Glutamatergic neuron (in vitro differentiated cells): ENCODE measurements around the gene ADAT1. TPM values are rescaled to one million over a fixed set of nuclear protein-coding genes. Genes with fewer than 3 reads are reported as not detected.
A peak's percentile ranks its signal among the peaks of the same experiment; 100 is the strongest.

ENCODE experiments used
- DNase-seq: peaks from one replicate; pipeline ENCODE4 v3.0.0; 2022
- H3K27ac Mint-ChIP-seq: one replicate; pipeline ENCODE4 v1.8.0; 2020; ENCODE audit warnings: mild to moderate bottlenecking, mixed read lengths, inconsistent platforms; ENCODE audit not compliant: unreplicated experiment
- H3K27me3 Mint-ChIP-seq: one replicate; pipeline ENCODE4 v1.8.0; 2020; ENCODE audit warnings: mild to moderate bottlenecking, moderate library complexity, mixed read lengths, inconsistent platforms; ENCODE audit not compliant: unreplicated experiment
- H3K36me3 Mint-ChIP-seq: one replicate; pipeline ENCODE4 v1.8.0; 2020; ENCODE audit warnings: mild to moderate bottlenecking, mixed read lengths, inconsistent platforms; ENCODE audit not compliant: unreplicated experiment
- H3K4me1 Mint-ChIP-seq: one replicate; pipeline ENCODE4 v1.8.0; 2020; ENCODE audit warnings: mild to moderate bottlenecking, low read depth, mixed read lengths, inconsistent platforms; ENCODE audit not compliant: unreplicated experiment
- H3K4me3 Mint-ChIP-seq: one replicate; pipeline ENCODE4 v1.8.0; 2020; ENCODE audit warnings: mild to moderate bottlenecking, mixed read lengths, inconsistent platforms; ENCODE audit not compliant: unreplicated experiment
- H3K9me3 Mint-ChIP-seq: one replicate; pipeline ENCODE4 v1.8.0; 2020; ENCODE audit warnings: mild to moderate bottlenecking, moderate library complexity, mixed read lengths, inconsistent platforms; ENCODE audit not compliant: unreplicated experiment
- total RNA-seq: library from RNA; stranded (reverse); fragmentation: NEBNext Ultra II Directional; extraction: Animal tissue kit (Norgen Biotek cat#: 25700); gene quantifications from one replicate; pipeline ENCODE4 v1.2.1, GENCODE V29; 2021; ENCODE audit not compliant: unreplicated experiment
- TF ChIP-seq, protein P1 (sequence below): fragments of 200-600 bp; sonication (generic); IDR thresholded peaks from one replicate; pipeline ENCODE4 v1.5.0; 2021; ENCODE audit not compliant: partially characterized antibody, unreplicated experiment

The ADAT1 gene
- total RNA-seq, 1 donor from 2014 or later: 80.1 TPM

DNA sequence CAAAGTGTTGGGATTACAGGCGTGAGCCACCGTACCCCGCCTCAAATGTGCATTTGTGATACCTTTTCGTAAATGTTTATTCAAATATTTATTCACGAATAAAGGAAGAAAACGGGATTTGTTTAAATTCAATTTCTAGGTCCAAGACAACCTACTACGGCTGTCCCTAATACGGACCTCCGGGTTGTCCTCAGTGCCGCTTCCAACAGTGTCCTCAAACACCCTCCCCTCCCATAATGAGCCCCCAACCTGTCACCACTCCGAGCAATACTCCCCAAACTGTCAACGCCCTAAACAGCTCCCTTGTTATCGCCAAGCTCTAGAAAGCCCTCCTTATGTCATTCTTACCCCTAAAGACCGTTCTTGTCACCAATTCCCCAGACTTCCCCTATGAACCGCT, 57.4 kb downstream of the ADAT1 start:
- Mint-ChIP-seq H3K9me3 (peaks cover 18% of the 10 kb centered on the region), H3K27me3 (peaks cover 13% of the 10 kb centered on the region), H3K27ac (peak overlapping the region; percentile 99), H3K4me1 (peaks cover 23% of the 10 kb centered on the region), H3K36me3 (no peaks in the 10 kb centered on the region), H3K4me3 (peak overlapping the region; percentile 98)
- TF ChIP-seq, protein P1, sequence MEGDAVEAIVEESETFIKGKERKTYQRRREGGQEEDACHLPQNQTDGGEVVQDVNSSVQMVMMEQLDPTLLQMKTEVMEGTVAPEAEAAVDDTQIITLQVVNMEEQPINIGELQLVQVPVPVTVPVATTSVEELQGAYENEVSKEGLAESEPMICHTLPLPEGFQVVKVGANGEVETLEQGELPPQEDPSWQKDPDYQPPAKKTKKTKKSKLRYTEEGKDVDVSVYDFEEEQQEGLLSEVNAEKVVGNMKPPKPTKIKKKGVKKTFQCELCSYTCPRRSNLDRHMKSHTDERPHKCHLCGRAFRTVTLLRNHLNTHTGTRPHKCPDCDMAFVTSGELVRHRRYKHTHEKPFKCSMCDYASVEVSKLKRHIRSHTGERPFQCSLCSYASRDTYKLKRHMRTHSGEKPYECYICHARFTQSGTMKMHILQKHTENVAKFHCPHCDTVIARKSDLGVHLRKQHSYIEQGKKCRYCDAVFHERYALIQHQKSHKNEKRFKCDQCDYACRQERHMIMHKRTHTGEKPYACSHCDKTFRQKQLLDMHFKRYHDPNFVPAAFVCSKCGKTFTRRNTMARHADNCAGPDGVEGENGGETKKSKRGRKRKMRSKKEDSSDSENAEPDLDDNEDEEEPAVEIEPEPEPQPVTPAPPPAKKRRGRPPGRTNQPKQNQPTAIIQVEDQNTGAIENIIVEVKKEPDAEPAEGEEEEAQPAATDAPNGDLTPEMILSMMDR: no peak
- no peak for DNase-seq

DNA sequence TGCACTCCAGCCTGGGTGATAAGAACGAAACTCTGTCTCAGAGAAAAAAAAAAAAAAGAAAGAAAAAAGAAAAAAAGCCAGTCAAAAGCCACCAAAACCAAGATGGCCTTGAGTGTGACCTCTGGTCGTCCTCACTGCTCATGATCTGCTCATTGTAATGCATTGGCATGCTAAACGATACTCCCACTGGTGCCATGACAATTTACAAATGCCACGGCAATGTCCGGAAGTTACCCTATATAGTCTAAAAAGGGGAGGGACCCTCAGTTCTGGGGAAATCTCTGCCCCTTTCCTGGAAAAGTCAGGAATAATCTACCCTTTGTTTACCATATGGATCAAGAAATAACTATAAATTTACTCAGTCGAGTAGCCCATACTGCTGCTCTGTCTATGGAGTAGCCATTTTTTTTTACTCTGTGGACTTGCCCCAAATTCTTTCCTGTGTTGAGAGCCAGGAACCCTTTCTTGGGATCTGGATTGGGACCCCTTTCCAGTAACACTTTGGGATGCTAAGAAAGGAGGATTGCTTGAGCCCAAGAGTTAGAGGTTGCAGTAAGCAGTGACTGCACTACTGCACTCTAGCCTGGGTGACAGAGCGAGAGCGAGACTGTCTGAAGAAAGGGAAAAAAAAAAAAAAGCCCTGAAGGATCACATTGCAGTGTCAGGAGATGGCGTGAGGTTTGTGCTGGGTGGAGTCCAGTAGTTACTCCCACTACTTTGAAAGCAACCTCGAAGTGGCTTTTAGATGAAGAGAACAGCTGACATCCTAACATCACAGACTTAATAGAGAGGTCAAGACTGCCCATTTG, 63.3 kb downstream of the ADAT1 start:
- Mint-ChIP-seq H3K27me3 (peaks cover 7% of the 10 kb centered on the region), H3K4me1 (peaks cover 29% of the 10 kb centered on the region), H3K4me3 (peak overlapping the region; percentile 68), H3K27ac (peak overlapping the region; percentile 87), H3K36me3 (no peaks in the 10 kb centered on the region), H3K9me3 (peaks cover 7% of the 10 kb centered on the region)
- TF ChIP-seq, protein P1: no peak
- DNase-seq: no peak

DNA sequence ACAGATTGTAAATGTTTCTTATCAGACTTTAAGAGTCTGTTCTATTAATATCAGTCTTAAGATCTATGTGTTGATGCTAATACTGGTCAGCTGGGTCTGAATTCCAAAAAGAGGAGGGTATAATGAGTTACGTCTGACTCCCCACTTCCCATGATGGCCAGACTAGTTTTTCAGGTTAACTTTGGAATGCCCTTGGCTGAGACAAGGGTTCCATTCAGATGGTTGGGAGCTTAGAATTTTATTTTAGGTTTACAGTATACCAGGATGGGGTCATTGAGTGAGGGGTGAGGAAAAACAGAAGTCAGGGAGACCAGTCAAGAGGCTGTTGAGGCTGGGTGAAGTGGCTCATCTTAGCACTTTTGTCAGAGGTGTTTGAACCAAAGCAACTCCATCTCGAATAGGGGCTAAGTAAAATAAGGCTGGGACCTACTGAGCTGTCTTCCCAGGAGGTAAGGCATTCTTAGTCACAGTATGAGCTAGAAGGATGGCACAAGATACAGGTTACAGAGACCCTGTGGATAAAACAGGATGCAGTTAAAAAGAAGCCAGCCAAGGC, 64.2 kb downstream of the ADAT1 start:
- H3K4me3 Mint-ChIP-seq: no peak overlapping the region
- TF ChIP-seq, protein P1: no peak
- H3K4me1 Mint-ChIP-seq: peaks cover 25% of the 10 kb centered on the region

DNA sequence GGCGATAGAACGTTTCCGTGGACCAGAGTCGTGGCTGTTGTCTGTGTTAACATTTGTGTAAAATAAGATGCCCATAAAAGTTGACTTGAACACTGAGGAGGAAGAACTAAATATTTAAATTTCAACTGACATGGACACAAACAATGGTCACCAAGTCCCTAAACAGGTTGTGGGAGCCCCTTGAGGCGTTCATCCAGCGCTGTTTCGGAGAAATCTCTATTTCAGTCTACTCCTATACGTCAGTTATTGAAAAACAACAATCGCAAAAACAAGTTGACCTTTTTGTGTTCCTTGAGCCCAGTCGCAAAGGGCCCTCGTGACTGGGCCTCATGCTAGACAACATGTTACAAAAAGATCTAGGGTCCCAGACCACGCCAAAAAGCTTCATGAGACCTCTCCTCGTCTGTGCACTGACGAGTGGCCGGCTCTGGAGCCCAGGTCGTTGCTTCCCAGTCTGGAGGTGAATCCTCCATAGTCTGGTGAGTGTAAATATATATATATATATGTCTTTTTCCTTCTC, 66.6 kb downstream of the ADAT1 start:
- peaks cover 5% of the 10 kb centered on the region for H3K9me3 Mint-ChIP-seq

More for the DNA sequence above, 64.2 kb downstream of the ADAT1 start:
- H3K9me3 Mint-ChIP-seq: peaks cover 5% of the 10 kb centered on the region
- H3K36me3 Mint-ChIP-seq: no peaks in the 10 kb centered on the region
- no peak for DNase-seq
- no peak overlapping the region for H3K27ac Mint-ChIP-seq
- H3K27me3 Mint-ChIP-seq: peaks cover 4% of the 10 kb centered on the region

More for the DNA sequence above, 66.6 kb downstream of the ADAT1 start:
- H3K27ac Mint-ChIP-seq: peak overlapping the region; percentile 92
- no peaks in the 10 kb centered on the region for H3K27me3 Mint-ChIP-seq
- no peaks in the 10 kb centered on the region for H3K36me3 Mint-ChIP-seq
- peak overlapping the region; percentile 98 for H3K4me3 Mint-ChIP-seq
- peaks cover 16% of the 10 kb centered on the region for H3K4me1 Mint-ChIP-seq
- TF ChIP-seq, protein P1: no peak
- no peak for DNase-seq
